ENCODE measurements around the gene WFIKKN2. TPM values are rescaled to one million over a fixed set of nuclear protein-coding genes. Genes with fewer than 3 reads are reported as not detected.

WFIKKN2 gene
- total and polyA plus RNA-seq, 10 of the 15 experiments (the other 5 are each of a cell fraction or from before 2014, with no cell fraction given): 0.06 TPM; not detected in 9

GRCh38 chr17:50792132-50792531 is 43.3 kb upstream of the WFIKKN2 start:
- no peaks in the 10 kb centered on the region for H3K27me3 ChIP-seq (replicated peaks in 1 of 2; ENCODE audit: control insufficient read depth in 2 of 2, insufficient read depth in 2 of 2, low read length in 1 of 2)
- no peaks in the 10 kb centered on the region for H3K79me2 ChIP-seq (ENCODE audit: control insufficient read depth, insufficient read depth, low read length)
- ATAC-seq: no peak
- ChIA-PET POLR2A (no interaction called here), CTCF (interaction anchor here (0.8 to 1.0 kb wide), 2 partner anchors 8 to 60 kb away, joined by 4 read pairs; no protein-coding TSS in a partner anchor), SMC1A (ENCODE audit: uncharacterized antibody, unreplicated experiment) (no interaction called here), RAD21 (ENCODE audit: unreplicated experiment) (no interaction called here)
- no peaks in the 10 kb centered on the region for H4K20me1 ChIP-seq (ENCODE audit: control insufficient read depth, insufficient read depth)
- in situ Hi-C loops (cut with MboI): no loop called here
- WGBS (ENCODE audit: insufficient coverage, insufficient replicate concordance, low lambda C conversion rate, missing lambda C conversion rate): 75% methylated on average over 7 of the region's 7 CpGs
- FAIRE-seq: no peak
- no peak overlapping the region for H3K27ac ChIP-seq (ENCODE audit: control insufficient read depth, insufficient read depth)
- no peaks in the 10 kb centered on the region for H3K36me3 ChIP-seq (ENCODE audit: control insufficient read depth in 2 of 2, insufficient read depth in 2 of 2, low read length in 1 of 2)
- no peak overlapping the region for H3K9ac ChIP-seq (ENCODE audit: control insufficient read depth, insufficient read depth, low read length)
- no peak overlapping the region for H3K4me3 ChIP-seq
- no peak overlapping the region for H3K4me2 ChIP-seq (ENCODE audit: control insufficient read depth, insufficient read depth)
- intact Hi-C loops (cut with micrococcal nuclease; ENCODE audit: unreplicated experiment): no loop called here
- TF ChIP-seq NR2C2 (IDR thresholded peaks at IDR 0.05; ENCODE audit: borderline replicate concordance, control insufficient read depth, insufficient read length, low read depth) (no peak), ZNF622 (IDR thresholded peaks at IDR 0.05) (no peak), NFIC (IDR thresholded peaks at IDR 0.05; ENCODE audit: low read depth, low read length) (no peak)
- H3K9me3 ChIP-seq (replicated peaks; ENCODE audit: control insufficient read depth, insufficient read depth, low read length): no peaks in the 10 kb centered on the region
- no peaks in the 10 kb centered on the region; the same call in 1 of the 2 replicates for H3K4me1 ChIP-seq (ENCODE audit: control insufficient read depth, insufficient read depth, low read length)
- no peak for DNase-seq (ENCODE audit: low read depth, low spot score)
- H2AFZ ChIP-seq (ENCODE audit: control insufficient read depth, low read depth, low read length): no peak overlapping the region
- no TSS peak for BruUV-seq (replicated peaks)

- Histone ChIP-seq H2AFZ (ENCODE audit: control insufficient read depth, low read depth, low read length) (no peak overlapping the region), H3K4me1 (ENCODE audit: control insufficient read depth, insufficient read depth, low read length) (no peaks in the 10 kb centered on the region; the same call in 1 of the 2 replicates), H4K20me1 (ENCODE audit: control insufficient read depth, insufficient read depth) (no peaks in the 10 kb centered on the region), H3K27ac (ENCODE audit: control insufficient read depth, insufficient read depth) (no peak overlapping the region), H3K9me3 (replicated peaks; ENCODE audit: control insufficient read depth, insufficient read depth, low read length) (no peaks in the 10 kb centered on the region), H3K9ac (ENCODE audit: control insufficient read depth, insufficient read depth, low read length) (no peak overlapping the region), H3K4me2 (ENCODE audit: control insufficient read depth, insufficient read depth) (no peak overlapping the region), H3K79me2 (ENCODE audit: control insufficient read depth, insufficient read depth, low read length) (no peaks in the 10 kb centered on the region), H3K27me3 (replicated peaks in 1 of 2; ENCODE audit: control insufficient read depth in 2 of 2, insufficient read depth in 2 of 2, low read length in 1 of 2) (no peaks in the 10 kb centered on the region), H3K36me3 (ENCODE audit: control insufficient read depth in 2 of 2, insufficient read depth in 2 of 2, low read length in 1 of 2) (no peaks in the 10 kb centered on the region), H3K4me3 (no peak overlapping the region)
- in situ Hi-C loops (cut with MboI): no loop called here
- no peak for FAIRE-seq
- no peak for DNase-seq (ENCODE audit: low read depth, low spot score)
- no peak for ATAC-seq
- ChIA-PET CTCF (no interaction called here), POLR2A (no interaction called here), SMC1A (ENCODE audit: uncharacterized antibody, unreplicated experiment) (no interaction called here), RAD21 (ENCODE audit: unreplicated experiment) (no interaction called here)
- TF ChIP-seq NBN (IDR thresholded peaks at IDR 0.05) (no peak), SP1 (IDR thresholded peaks at IDR 0.05; ENCODE audit: low read depth, low read length) (no peak), ATF7 (IDR thresholded peaks at IDR 0.05; ENCODE audit: low read depth) (no peak), CREM (IDR thresholded peaks at IDR 0.05; ENCODE audit: low read depth) (no peak), POLR2A (IDR thresholded peaks at IDR 0.05; ENCODE audit: low read depth, low read length) (no peak), BCL3 (IDR thresholded peaks at IDR 0.05; ENCODE audit: borderline replicate concordance, insufficient read depth, low read depth, low read length, poor library complexity, severe bottlenecking) (no peak), TCF12 (IDR thresholded peaks at IDR 0.05; ENCODE audit: low read depth, low read length) (no peak), TAF1 (IDR thresholded peaks at IDR 0.05; ENCODE audit: borderline replicate concordance, low read depth, low read length) (no peak), NFYB (IDR thresholded peaks at IDR 0.05; ENCODE audit: insufficient read depth, low read depth, low read length) (no peak), NFYA (IDR thresholded peaks at IDR 0.05; ENCODE audit: borderline replicate concordance, low read depth, low read length) (no peak), JUNB (IDR thresholded peaks at IDR 0.05) (no peak), ZBTB33 (IDR thresholded peaks at IDR 0.05) (no peak), ASH2L (IDR thresholded peaks at IDR 0.05; ENCODE audit: borderline replicate concordance, low read depth) (no peak), HDAC2 (IDR thresholded peaks at IDR 0.05) (no peak)
- WGBS (ENCODE audit: insufficient coverage, insufficient replicate concordance, low lambda C conversion rate, missing lambda C conversion rate): 56% methylated on average over 8 of the region's 8 CpGs
- intact Hi-C loops (cut with micrococcal nuclease; ENCODE audit: unreplicated experiment): no loop called here
- no TSS peak for BruUV-seq (replicated peaks)
Measured at GRCh38 chr17:50793007-50793406, 42.4 kb upstream of the WFIKKN2 start.

Data from GM12878 (cell line).